Retinal pigment epithelial cell (primary cell): ENCODE measurements around the gene KCNB1.

Experiments
- DNase-seq: peaks from one replicate; pipeline ENCODE4 v3.0.0-alpha.2; 2010; ENCODE audit warnings: low read depth
- H3K4me3 ChIP-seq: 2 replicates; pipeline ENCODE4 v1.5.1; 2011; ENCODE audit warnings: mild to moderate bottlenecking, low read length, control low read depth, moderate library complexity
- TF ChIP-seq, protein P1 (sequence below): conservative IDR thresholded peaks from 2 replicates; pipeline ENCODE4 v1.5.1; 2011; ENCODE audit warnings: low read depth, low read length, control low read depth, inconsistent platforms

Gene KCNB1

DNA sequence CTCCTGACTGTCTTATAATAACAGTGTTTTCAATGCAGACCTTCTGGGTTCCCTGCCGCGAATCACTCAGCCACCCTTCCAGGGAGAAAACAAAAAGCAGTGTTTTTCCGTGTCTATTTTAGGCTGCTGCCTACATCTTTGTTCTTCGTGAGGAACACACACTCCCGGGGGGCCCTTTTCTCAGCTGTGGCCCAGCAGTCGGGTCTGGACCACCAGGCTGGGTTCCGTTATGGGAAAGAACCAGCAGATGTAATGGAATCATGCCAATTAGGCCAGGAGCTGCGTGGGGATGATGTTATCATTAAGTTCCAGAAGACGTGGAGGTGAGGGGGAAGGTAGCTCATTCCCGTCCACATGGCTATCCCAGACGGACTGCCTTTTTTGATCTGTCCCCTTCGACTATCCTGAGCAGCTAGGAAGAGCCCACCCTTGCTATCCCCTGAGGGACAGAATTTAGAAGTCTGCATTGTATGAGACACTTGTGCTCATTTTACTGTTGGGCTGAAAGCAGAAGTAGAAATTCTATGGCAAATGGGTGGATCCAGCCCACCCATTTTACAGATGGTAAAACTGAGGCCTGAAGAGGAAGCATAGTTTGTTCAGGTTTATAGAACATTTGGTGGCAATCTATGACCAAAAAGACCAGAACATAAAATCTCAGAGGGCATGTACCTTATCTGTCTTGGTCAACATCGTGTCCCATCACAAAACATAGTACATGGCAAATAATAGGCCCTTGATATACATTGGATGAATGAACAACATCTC, 54.5 kb downstream of the KCNB1 start:
- TF ChIP-seq, protein P1, sequence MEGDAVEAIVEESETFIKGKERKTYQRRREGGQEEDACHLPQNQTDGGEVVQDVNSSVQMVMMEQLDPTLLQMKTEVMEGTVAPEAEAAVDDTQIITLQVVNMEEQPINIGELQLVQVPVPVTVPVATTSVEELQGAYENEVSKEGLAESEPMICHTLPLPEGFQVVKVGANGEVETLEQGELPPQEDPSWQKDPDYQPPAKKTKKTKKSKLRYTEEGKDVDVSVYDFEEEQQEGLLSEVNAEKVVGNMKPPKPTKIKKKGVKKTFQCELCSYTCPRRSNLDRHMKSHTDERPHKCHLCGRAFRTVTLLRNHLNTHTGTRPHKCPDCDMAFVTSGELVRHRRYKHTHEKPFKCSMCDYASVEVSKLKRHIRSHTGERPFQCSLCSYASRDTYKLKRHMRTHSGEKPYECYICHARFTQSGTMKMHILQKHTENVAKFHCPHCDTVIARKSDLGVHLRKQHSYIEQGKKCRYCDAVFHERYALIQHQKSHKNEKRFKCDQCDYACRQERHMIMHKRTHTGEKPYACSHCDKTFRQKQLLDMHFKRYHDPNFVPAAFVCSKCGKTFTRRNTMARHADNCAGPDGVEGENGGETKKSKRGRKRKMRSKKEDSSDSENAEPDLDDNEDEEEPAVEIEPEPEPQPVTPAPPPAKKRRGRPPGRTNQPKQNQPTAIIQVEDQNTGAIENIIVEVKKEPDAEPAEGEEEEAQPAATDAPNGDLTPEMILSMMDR = no peak
- no peak for DNase-seq
- H3K4me3 ChIP-seq = no peak overlapping the region

DNA sequence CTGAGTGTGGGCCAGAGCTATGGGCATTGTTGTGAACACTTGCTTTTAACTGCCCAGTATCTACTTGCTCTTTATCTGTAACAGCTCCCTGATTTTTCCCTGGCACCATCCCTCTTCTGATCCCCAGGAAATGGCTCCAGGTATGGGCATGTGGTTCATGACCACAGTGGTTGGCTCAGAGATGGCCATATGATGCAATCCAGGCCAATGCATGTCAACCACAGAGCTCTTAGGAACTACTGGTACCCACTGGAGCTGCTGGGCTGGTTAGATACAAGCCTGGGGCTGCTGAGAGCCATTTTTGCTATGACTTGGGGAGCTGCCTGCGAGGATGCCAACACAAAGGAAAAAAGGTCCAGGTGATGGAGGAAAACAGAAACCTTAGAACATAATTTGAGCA, 55.6 kb downstream of the KCNB1 start:
- TF ChIP-seq, protein P1 = no peak
- no peak for DNase-seq
- H3K4me3 ChIP-seq = no peak overlapping the region

DNA sequence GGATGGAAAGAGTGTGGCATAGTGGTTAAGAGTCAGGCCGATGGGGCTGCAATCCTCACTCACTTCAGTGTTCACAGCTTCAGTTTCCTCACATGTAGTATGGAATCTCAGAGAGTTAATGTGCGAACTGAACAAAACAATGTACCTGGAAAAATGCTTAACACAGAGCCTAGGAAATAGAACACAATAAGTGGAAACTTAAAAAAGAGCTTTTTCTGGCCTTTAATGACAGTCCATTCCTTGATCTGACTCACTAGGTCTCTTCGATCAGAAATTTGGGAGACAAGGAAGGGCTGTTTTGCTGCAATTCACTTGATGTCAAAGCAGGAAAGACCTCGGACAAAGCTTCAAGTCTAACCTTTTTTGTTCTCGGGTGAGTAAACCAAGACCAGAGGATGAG, 56.1 kb downstream of the KCNB1 start:
- TF ChIP-seq, protein P1 = no peak
- H3K4me3 ChIP-seq = no peak overlapping the region
- DNase-seq = no peak

DNA sequence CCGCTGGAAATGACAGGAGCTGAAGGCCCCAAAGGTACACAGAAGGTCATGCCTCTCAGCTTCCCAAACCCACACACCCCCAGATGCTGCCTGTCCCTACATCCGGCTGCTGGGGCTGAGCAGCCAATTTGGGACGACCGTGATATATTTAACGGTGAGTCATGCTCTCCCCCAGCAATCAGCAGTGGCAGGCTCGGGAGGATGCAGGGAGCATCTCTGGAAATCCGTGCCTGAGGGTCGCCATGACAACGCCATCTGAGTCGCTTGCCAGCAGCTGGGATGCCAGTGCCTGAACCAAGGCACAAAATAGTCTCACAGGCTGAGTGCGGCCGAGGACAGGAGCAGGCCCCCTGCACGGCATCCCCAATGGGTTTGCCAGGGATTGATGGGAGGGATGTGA, 57.9 kb downstream of the KCNB1 start:
- TF ChIP-seq, protein P1 = no peak
- no peak overlapping the region for H3K4me3 ChIP-seq
- DNase-seq = no peak

DNA sequence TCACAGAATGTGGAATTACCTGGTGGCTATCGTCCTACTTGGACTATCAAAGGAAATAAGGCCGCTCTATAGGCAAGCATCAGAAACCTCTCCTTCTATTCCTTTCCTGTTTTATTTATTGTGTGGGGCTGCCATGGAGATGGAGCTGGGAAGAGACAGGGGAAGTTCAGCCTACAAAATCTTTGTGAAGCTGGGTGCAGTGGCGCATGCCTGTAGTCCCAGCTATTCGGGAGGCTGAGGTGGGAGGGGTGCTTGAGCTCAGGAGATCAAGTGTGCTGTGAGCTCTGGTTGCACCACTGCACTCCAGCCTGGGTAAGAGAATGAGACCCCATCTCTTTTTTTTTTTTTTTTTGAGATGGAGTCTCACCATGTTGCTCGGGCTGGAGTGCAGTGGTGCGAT, 60.3 kb downstream of the KCNB1 start:
- DNase-seq = no peak
- TF ChIP-seq, protein P1 = no peak
- H3K4me3 ChIP-seq = no peak overlapping the region

DNA sequence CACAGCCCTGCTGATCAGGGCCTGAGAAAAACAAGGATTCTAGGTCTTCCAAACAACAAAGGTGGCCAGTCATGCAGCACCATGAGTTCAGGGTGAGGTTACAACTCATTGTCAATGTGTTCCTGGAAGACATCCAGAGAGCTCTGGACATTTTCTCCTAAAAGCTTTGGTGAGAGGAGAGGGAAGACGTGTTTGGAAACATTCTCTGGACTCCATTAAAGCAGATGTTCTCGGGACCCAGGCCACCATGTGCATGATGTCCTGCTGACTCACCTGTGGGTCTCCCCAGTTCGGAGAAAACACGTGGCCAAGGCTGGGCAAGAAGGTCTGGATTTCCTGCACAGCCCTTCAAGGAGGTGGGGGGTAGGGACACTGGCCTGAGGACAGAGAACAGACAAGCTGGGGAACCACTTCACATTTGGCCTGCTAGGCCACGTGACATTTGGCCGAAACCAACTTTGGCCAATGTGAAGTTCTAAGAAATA, 61.6 kb downstream of the KCNB1 start:
- DNase-seq = no peak
- TF ChIP-seq, protein P1 = no peak
- H3K4me3 ChIP-seq = no peak overlapping the region

DNA sequence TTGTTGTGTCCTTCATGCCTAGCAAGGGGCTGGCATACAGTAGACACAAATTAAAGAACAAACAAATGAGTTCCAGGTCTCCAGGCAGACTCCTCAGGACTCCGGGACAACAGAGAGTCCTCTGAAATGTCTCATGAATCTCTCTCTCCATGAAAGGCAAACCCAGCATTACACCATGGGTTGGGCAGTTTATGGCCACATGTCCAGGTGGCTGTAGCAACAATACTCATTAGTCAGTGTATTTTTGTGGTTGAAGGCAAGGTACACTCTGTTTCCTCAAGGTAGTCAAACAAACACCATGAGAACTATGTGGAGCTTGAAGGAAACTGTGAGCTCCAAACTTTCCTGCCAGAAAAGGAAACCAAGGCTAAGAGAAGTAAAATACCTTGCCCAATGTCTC, 62.2 kb downstream of the KCNB1 start:
- TF ChIP-seq, protein P1 = no peak
- DNase-seq = no peak
- H3K4me3 ChIP-seq = no peak overlapping the region
